ENCODE results near the gene AIFM1.

The AIFM1 gene

DNA sequence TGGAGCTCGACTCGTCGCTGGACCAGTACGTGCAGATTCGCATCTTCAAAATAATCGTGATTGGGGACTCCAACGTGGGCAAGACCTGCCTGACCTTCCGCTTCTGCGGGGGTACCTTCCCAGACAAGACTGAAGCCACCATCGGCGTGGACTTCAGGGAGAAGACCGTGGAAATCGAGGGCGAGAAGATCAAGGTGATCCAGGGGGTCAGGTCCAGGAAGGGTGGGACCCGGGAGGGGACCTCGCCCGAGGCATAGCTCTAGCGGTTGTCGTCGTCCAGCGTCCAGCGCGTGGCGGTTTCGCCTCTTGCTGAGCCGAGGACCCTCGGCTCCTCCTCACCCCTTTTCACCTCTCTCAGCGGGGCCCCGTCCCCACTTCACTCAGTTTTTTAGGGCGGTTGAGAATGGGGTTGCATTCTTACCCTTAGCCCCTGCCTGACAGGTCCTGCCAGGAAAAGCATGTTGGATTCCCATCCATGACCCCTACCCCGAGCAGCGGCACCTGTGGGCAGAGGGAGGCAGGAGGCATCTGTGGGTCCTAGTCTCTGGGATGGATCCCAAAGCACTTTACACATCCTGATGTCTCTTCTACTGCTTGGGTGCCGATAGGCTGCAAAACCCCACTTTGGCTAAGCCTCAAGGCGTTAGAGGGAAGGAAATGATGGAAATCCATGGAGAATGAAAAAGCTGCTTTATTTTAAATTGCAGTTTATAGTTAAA lies 6.6 kb upstream of the AIFM1 start:
- intact Hi-C loops (cut with DNase I) = no loop called here

GRCh38 chrX:130171446-130172126 lies 5.9 kb upstream of the AIFM1 start, which contains the start of gene RAB33A:
RAB33A (plus strand) TSS chrX:130171962; CDS start chrX:130172063, 101 bp downstream.
- peak; percentile 42 to 89 (median 78) for DNase-seq
- intact Hi-C loops (cut with DNase I) = no loop called here

More for the DNA sequence above, 6.6 kb upstream of the AIFM1 start:
- DNase-seq = peak in 16 of 42 donors; percentile 5 to 51 (median 21)

DNA sequence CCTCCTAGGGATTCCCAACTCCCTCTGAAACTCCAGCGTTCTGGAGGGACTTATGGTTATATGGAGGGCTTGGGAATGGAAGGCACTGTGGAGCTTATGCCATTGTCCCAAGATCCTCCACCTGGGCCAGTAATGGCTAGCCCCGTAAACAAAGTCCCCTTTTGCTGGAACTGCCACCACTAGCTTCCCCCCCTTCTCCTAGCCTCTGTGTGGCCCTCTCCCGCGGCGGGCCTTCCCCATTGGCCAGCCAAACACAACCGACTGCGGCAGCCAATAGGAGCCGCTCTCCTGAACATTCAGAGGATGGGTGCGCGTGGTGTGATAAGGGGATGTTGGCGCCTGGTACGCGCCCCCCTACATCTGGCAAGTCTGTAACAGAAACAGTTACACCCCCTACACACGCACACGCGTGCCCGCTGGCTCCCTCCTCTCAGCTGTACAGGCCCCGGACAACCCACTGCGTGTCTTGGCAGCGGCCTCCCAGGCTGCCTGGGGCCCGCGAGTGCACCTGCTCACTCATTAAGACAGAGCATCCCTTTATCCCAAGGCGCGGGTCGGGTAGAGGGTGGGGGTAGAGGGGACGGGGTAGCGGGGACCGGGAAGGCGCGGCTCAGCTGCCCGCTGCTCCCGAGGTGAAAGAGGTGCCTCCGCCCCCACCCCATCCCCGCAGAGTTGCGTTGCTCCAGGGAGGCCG lies 5.3 kb upstream of the AIFM1 start:
- peak; percentile 78 to 95 (median 89) for DNase-seq
- intact Hi-C loops (cut with DNase I) = no loop called here

GRCh38 chrX:130167040-130167439 lies 1.4 kb upstream of the AIFM1 start:
- no peak for DNase-seq
- intact Hi-C loops (cut with DNase I) = no loop called here

DNA sequence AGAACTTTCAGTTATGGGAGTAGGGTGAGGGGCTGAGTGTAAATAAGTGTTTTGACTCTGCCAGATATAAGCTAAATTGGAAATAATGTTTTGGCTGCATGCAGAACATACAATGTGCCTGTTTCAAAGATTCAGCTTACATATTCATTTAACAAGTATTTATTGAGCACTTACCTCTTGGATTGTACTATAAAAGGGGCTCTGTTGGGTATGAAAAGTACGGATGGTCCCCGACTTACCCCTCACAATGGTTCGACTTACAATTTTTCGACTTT lies 799 bp upstream of the AIFM1 start:
- intact Hi-C loops (cut with DNase I) = no loop called here
- DNase-seq = no peak

DNA sequence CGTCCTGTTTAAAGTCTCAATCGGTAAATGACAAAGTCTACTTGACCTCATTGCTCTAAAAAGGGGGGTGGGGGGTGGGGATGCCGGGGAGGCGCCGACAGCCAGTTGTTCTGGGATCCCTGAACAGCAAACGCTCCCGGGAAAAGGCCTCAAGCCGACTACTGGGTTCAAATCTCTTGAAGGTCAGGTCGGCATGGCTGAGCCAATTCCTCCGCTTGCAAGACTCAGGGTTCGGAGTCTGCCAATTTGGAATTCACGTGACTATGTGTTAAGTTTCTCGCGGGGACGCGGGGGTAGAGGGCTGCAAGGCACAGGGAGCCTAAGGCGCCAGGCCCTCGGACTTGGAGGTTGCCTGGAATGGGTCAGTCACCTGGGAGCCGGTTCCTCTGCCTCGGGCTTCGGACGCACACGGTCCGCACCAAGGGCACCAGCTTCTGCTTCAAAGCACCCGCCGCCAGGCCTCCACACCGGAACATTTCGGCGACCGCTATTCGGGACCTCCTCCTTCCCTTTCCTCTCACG lies 399 bp downstream of the AIFM1 start:
- DNase-seq = peak in 6 of 42 donors; percentile 12 to 46 (median 38)
- intact Hi-C loops (cut with DNase I) = no loop called here

GRCh38 chrX:130163398-130163797 lies 2.2 kb downstream of the AIFM1 start:
- no peak for DNase-seq
- intact Hi-C loops (cut with DNase I) = no loop called here

DNA sequence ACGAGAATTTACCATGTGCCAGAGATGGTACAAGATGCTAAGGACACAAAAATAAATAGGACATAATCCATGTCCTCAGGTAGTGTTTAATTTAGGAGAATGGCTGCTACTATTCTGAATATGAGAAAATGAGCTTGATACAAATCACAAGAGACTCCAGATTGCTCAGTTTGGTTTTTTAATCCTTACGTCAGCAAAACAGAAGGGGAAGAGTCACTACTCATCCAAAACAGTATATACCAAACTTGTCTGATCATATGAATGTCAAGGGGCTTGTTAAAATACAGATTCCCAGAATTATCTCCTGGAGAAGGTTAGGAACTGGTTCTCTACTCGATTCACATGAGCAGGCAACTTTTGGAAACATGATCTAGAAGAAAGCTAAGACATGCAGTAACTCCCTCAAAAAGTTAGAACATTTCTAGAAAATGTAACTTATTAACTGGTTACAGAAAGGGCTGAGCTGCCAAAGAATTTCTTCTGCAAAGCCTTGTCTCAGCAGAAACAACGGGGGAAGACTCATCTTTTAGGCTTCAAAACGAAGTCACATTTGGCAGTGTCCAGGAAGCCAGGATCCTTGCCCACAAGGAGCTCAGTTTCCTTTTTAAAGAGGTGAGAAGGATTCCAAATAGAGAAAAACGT lies 3.4 kb downstream of the AIFM1 start:
- DNase-seq = no peak
- intact Hi-C loops (cut with DNase I) = no loop called here

DNA sequence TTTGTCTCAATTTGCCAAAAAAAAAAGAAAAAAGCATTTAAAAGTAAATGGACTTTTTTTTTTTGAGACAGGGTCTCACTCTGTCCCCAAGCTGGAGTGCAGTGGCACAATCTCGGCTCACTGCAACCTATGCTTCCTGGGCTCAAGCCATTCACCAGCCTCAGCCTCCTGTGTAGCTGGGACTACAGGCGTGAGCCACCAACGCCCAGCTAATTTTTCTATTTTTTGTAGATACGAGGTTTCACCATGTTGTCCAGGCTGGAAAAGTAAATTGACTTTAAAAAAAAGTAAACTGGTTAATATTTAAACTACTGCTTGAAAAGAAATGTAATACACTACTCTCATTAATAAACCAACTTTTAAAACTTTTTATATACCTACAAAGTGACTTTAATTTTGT lies 5.9 kb downstream of the AIFM1 start:
- no peak for DNase-seq
- intact Hi-C loops (cut with DNase I) = no loop called here

DNA sequence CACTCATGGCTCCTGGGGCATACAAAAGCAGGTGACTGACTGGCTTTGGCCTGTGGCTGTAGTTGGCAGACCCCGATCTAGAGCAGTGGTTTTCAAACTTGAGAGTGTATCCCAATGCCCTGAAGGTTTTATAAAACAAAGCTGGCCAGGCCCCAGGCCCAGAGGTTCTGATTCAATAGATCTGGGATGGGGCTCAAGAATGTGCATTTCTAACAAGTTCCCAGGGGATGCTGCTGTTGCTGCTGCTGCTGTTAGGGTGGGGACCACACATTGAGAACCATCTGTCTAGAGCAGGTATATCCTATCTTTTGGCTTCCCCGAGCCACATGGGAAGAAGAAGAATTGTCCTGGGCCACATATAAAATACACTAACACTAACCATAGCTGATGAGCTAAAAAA lies 7.3 kb downstream of the AIFM1 start:
- DNase-seq = no peak

GRCh38 chrX:130155564-130155963 lies 10.1 kb downstream of the AIFM1 start:
- DNase-seq = no peak
- intact Hi-C loops (cut with DNase I) = no loop called here

More for the DNA sequence above, 7.3 kb downstream of the AIFM1 start:
- intact Hi-C loops (cut with DNase I) = no loop called here

- DNase-seq = no peak
- intact Hi-C loops (cut with DNase I) = no loop called here
Observed at GRCh38 chrX:130147631-130148030, 18.0 kb downstream of the AIFM1 start.

- intact Hi-C loops (cut with DNase I) = no loop called here
Observed at GRCh38 chrX:130145123-130145522, 20.5 kb downstream of the AIFM1 start.

DNA sequence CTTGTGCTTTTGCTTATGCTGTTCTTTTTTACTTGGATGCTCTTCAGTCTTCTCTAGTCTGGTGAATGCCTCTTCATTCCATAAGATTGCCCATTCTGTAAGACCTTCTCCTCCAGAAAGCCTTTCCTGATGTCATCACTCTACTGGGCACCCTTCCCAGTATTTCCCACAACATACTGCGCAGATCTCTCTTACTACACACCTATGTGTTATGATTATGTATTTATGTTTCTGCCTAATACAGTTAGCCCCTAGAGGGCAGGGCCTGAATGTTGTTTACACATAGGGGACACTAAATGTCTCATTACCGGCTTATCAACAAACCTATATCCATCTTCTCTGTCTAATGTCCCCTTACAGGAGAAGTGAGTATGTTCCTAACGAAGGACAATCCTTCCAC lies 21.1 kb downstream of the AIFM1 start:
- intact Hi-C loops (cut with DNase I) = no loop called here

More at GRCh38 chrX:130145123-130145522, 20.5 kb downstream of the AIFM1 start:
- no peak for DNase-seq

GRCh38 chrX:130139474-130140201 lies 26.0 kb downstream of the AIFM1 start:
- intact Hi-C loops (cut with DNase I) = no loop called here
- DNase-seq = no peak

More for the DNA sequence above, 21.1 kb downstream of the AIFM1 start:
- DNase-seq = no peak

DNA sequence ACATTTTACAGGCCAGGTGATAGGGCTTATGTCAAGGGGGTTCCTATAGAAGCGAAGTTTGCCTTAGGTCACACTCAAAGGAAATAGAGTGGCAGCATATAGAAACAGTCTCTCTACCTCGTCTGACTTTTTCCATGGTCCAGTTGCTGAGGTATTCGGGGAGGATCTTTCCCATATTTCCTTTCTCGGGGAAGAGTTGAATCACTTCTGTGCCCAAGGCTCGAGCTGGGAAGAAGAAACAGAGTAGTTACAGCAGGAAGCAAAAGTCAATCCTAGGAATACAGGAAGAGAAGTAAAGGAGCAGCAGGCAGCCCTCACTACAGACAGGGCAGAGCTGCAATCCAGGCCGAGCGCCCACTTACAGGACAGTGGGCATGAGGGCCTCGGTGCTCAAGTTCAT lies 28.7 kb downstream of the AIFM1 start:
- intact Hi-C loops (cut with DNase I) = no loop called here

DNA sequence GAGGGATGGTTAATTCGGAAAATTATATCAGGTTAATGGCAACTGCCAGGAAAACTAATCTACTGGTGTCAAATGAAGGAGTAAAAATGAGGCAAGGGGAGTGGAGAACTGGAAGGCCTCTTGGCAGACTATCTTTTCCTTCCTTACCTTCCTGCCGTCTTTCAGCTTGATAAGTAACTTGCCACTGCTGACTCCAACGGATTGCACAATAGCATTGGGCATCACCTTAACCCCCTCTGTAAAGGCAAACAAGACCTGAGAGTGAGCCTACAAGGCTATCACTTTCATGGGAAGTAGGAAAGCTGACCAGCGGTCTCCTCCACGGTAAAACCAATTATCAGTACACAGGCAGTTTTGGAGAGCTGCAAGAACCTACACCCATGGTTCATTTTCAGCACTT lies 29.1 kb downstream of the AIFM1 start:
- DNase-seq = no peak
- intact Hi-C loops (cut with DNase I) = no loop called here

More for the DNA sequence above, 28.7 kb downstream of the AIFM1 start:
- DNase-seq = no peak

GRCh38 chrX:130130990-130131389 lies 34.7 kb downstream of the AIFM1 start:
- intact Hi-C loops (cut with DNase I) = no loop called here
- no peak for DNase-seq
